ENCODE results near the gene PLCXD1. TPM values are rescaled to one million over a fixed set of nuclear protein-coding genes. Genes with fewer than 3 reads are reported as not detected.

Gene PLCXD1
- total RNA-seq, 1 donor from 2014 or later, result 10.9 TPM

- no peak overlapping the region for H3K4me3 Mint-ChIP-seq (ENCODE audit: unreplicated experiment)
- H3K9me3 Mint-ChIP-seq (ENCODE audit: unreplicated experiment), result no peaks in the 10 kb centered on the region
- DNase-seq (ENCODE audit: extremely low spot score, unreplicated experiment), result peak; percentile 82
- peaks cover 6% of the 10 kb centered on the region for H3K36me3 Mint-ChIP-seq (ENCODE audit: unreplicated experiment)
- no peak overlapping the region for H3K27ac Mint-ChIP-seq (ENCODE audit: unreplicated experiment)
- no peaks in the 10 kb centered on the region for H3K27me3 Mint-ChIP-seq (ENCODE audit: unreplicated experiment)
- H3K4me1 Mint-ChIP-seq (ENCODE audit: unreplicated experiment), result peaks cover 5% of the 10 kb centered on the region
- no peak for TF ChIP-seq CTCF (IDR thresholded peaks at IDR 0.05)
These were observed 64.1 kb downstream of the PLCXD1 start for GRCh38 chrX:345020-345925.

- Mint-ChIP-seq H3K4me1 (ENCODE audit: unreplicated experiment) (peaks cover 5% of the 10 kb centered on the region), H3K9me3 (ENCODE audit: unreplicated experiment) (no peaks in the 10 kb centered on the region), H3K4me3 (ENCODE audit: unreplicated experiment) (no peak overlapping the region), H3K36me3 (ENCODE audit: unreplicated experiment) (peaks cover 5% of the 10 kb centered on the region), H3K27me3 (ENCODE audit: unreplicated experiment) (no peaks in the 10 kb centered on the region), H3K27ac (ENCODE audit: unreplicated experiment) (no peak overlapping the region)
- TF ChIP-seq CTCF (IDR thresholded peaks at IDR 0.05), result no peak
- peak; percentile 85 for DNase-seq (ENCODE audit: extremely low spot score, unreplicated experiment)
These were observed 65.0 kb downstream of the PLCXD1 start for GRCh38 chrX:346034-346813.

- peaks cover 5% of the 10 kb centered on the region for H3K4me1 Mint-ChIP-seq (ENCODE audit: unreplicated experiment)
- no peak for TF ChIP-seq CTCF (IDR thresholded peaks at IDR 0.05)
- no peak for DNase-seq (ENCODE audit: extremely low spot score, unreplicated experiment)
- H3K36me3 Mint-ChIP-seq (ENCODE audit: unreplicated experiment), result peaks cover 4% of the 10 kb centered on the region
- no peaks in the 10 kb centered on the region for H3K9me3 Mint-ChIP-seq (ENCODE audit: unreplicated experiment)
- no peak overlapping the region for H3K27ac Mint-ChIP-seq (ENCODE audit: unreplicated experiment)
- H3K27me3 Mint-ChIP-seq (ENCODE audit: unreplicated experiment), result no peaks in the 10 kb centered on the region
- no peak overlapping the region for H3K4me3 Mint-ChIP-seq (ENCODE audit: unreplicated experiment)
These were observed 66.4 kb downstream of the PLCXD1 start for GRCh38 chrX:347351-348117.

GRCh38 chrX:348461-349117 lies 67.4 kb downstream of the PLCXD1 start:
- Mint-ChIP-seq H3K36me3 (ENCODE audit: unreplicated experiment) (peaks cover 4% of the 10 kb centered on the region), H3K4me1 (ENCODE audit: unreplicated experiment) (peaks cover 7% of the 10 kb centered on the region), H3K27ac (ENCODE audit: unreplicated experiment) (no peak overlapping the region), H3K27me3 (ENCODE audit: unreplicated experiment) (no peaks in the 10 kb centered on the region), H3K4me3 (ENCODE audit: unreplicated experiment) (no peak overlapping the region), H3K9me3 (ENCODE audit: unreplicated experiment) (no peaks in the 10 kb centered on the region)
- DNase-seq (ENCODE audit: extremely low spot score, unreplicated experiment), result peak; percentile 70
- TF ChIP-seq CTCF (IDR thresholded peaks at IDR 0.05), result no peak
